H1 (cell line): ENCODE results near the gene CXCL3. TPM values are rescaled to one million over a fixed set of nuclear protein-coding genes. Genes with fewer than 3 reads are reported as not detected.

Source experiments
- CTCF ChIA-PET: fragments of 300-600 bp; sonication (Branson Sonifier 250); formaldehyde crosslinking; loops from one replicate; lab custom pipeline; 2021; ENCODE audit not compliant: partially characterized antibody; lab: Charles Lee
- POLR2A ChIA-PET: fragments of 300-600 bp; sonication (Branson Sonifier 250); formaldehyde crosslinking; loops from one replicate; lab custom pipeline; 2021; ENCODE audit warnings: inconsistent platforms; ENCODE audit not compliant: partially characterized antibody; lab: Charles Lee
- DNase-seq, 2 experiments: peaks; one replicate each; pipeline versions ENCODE4 v3.0.0 to v3.0.0-alpha.2; 2010 to 2022; ENCODE audit warnings: low spot score in 2 of 2, low read depth in 1 of 2, mixed read lengths in 1 of 2
- FAIRE-seq: peaks from 2 replicates; lab custom pipeline; 2011; peaks lifted over from hg19 to GRCh38; lab: Jason Lieb, UNC
- H2AFZ ChIP-seq: 2 replicates; pipeline ENCODE4 v1.8.1; 2012; ENCODE audit warnings: low read length, inconsistent platforms
- H2AK5ac ChIP-seq: 2 replicates; pipeline ENCODE4 v1.6.1; 2013; ENCODE audit warnings: low read depth, low read length
- H2BK120ac ChIP-seq: replicated peaks from 2 replicates; pipeline ENCODE3; 2013; ENCODE audit warnings: low read depth, low read length, inconsistent platforms
- H2BK12ac ChIP-seq: 2 replicates; pipeline ENCODE4 v1.6.1; 2013; ENCODE audit warnings: low read depth, low read length
- H2BK15ac ChIP-seq: 2 replicates; pipeline ENCODE4 v1.6.1; 2013; ENCODE audit warnings: low read length
- H2BK20ac ChIP-seq: 2 replicates; pipeline ENCODE4 v1.6.1; 2013; ENCODE audit warnings: low read length
- H2BK5ac ChIP-seq: 2 replicates; pipeline ENCODE4 v1.6.1; 2013; ENCODE audit warnings: low read depth, low read length
- H3K14ac ChIP-seq: 2 replicates; pipeline ENCODE4 v1.6.1; 2013; ENCODE audit warnings: inconsistent platforms; ENCODE audit not compliant: insufficient read length
- H3K18ac ChIP-seq: 2 replicates; pipeline ENCODE4 v1.6.1; 2013; ENCODE audit warnings: low read length; ENCODE audit errors: extremely low read depth
- H3K23ac ChIP-seq: 2 replicates; pipeline ENCODE4 v1.6.1; 2013; ENCODE audit warnings: inconsistent platforms; ENCODE audit not compliant: insufficient read length
- H3K23me2 ChIP-seq: 2 replicates; pipeline ENCODE4 v1.6.1; 2013; ENCODE audit warnings: low read depth, low read length
- H3K27ac ChIP-seq: 2 replicates; pipeline ENCODE4 v1.6.1; 2011; ENCODE audit warnings: low read depth, low read length, inconsistent platforms
- H3K27me3 ChIP-seq, 4 experiments: replicated peaks in 1 of 4; 1 replicate in 1 of 4; 2 replicates in 3 of 4; pipeline versions ENCODE4 v1.6.1 to v1.8.1; 2011 to 2013; ENCODE audit warnings: low read length in 3 of 4, mild to moderate bottlenecking in 3 of 4, inconsistent platforms in 2 of 4, mixed read lengths in 2 of 4, moderate library complexity in 1 of 4; ENCODE audit not compliant: control insufficient read depth in 3 of 4, insufficient read depth in 3 of 4; ENCODE audit errors: extremely low read depth in 1 of 4
- H3K36me3 ChIP-seq, 4 experiments: 2 replicates each; pipeline versions ENCODE4 v1.6.1 to v1.8.1; 2011 to 2013; ENCODE audit warnings: mild to moderate bottlenecking in 4 of 4, low read length in 3 of 4, moderate library complexity in 2 of 4, control low read depth in 1 of 4, inconsistent platforms in 1 of 4; ENCODE audit not compliant: insufficient read depth in 4 of 4, control insufficient read depth in 2 of 4
- H3K4ac ChIP-seq: replicated peaks from 2 replicates; pipeline ENCODE3; 2013; ENCODE audit warnings: low read length, low read depth, mixed read lengths, inconsistent platforms; ENCODE audit not compliant: insufficient read length
- H3K4me1 ChIP-seq, 4 experiments: replicated peaks in 1 of 4; 1 replicate in 1 of 4; 2 replicates in 3 of 4; pipeline versions ENCODE4 v1.6.1 to v1.8.1; 2011 to 2013; ENCODE audit warnings: low read length in 3 of 4, inconsistent platforms in 2 of 4, mixed read lengths in 1 of 4; ENCODE audit not compliant: insufficient read depth in 4 of 4, control insufficient read depth in 3 of 4
- H3K4me2 ChIP-seq, 2 experiments: 2 replicates each; pipeline versions ENCODE4 v1.6.1 to v1.8.1; 2011 to 2013; ENCODE audit warnings: low read depth in 2 of 2, low read length in 2 of 2, control low read depth in 1 of 2, inconsistent platforms in 1 of 2, mild to moderate bottlenecking in 1 of 2; ENCODE audit not compliant: insufficient read depth in 1 of 2
- H3K4me3 ChIP-seq, 4 experiments: fragments of 200-600, 300-600 bp in 1 of 4; sonication (generic), shearing (Covaris generic), sonication (Bioruptor Twin) in 1 of 4; 2 replicates each; pipeline versions ENCODE4 v1.5.1 to v1.8.1; 2011 to 2016; ENCODE audit warnings: low read length in 4 of 4, low read depth in 3 of 4, control low read depth in 2 of 4, inconsistent platforms in 2 of 4, mild to moderate bottlenecking in 2 of 4, mixed read lengths in 1 of 4, moderate library complexity in 1 of 4; ENCODE audit not compliant: insufficient read depth in 2 of 4; ENCODE audit errors: extremely low read depth in 1 of 4
- H3K56ac ChIP-seq: replicated peaks from 2 replicates; pipeline ENCODE3; 2013; ENCODE audit warnings: low read depth, mild to moderate bottlenecking, mixed read lengths, low read length, inconsistent platforms; ENCODE audit not compliant: insufficient read length
- H3K79me1 ChIP-seq: 2 replicates; pipeline ENCODE4 v1.6.1; 2013; ENCODE audit warnings: low read depth, low read length, control low read depth
- H3K79me2 ChIP-seq, 2 experiments: 2 replicates each; pipeline versions ENCODE4 v1.6.1 to v1.8.1; 2012 to 2013; ENCODE audit warnings: low read length in 2 of 2, mild to moderate bottlenecking in 2 of 2, inconsistent platforms in 1 of 2; ENCODE audit not compliant: insufficient read depth in 2 of 2, control insufficient read depth in 1 of 2
- H3K9ac ChIP-seq, 4 experiments: replicated peaks in 1 of 4; 1 replicate in 1 of 4; 2 replicates in 3 of 4; pipeline versions ENCODE4 v1.6.1 to v1.8.1; 2011 to 2013; ENCODE audit warnings: low read depth in 3 of 4, low read length in 3 of 4, control low read depth in 2 of 4, mild to moderate bottlenecking in 2 of 4, moderate library complexity in 2 of 4, inconsistent platforms in 1 of 4; ENCODE audit errors: extremely low read depth in 1 of 4
- H3K9me3 ChIP-seq, 2 experiments: 2 replicates each; pipeline versions ENCODE4 v1.6.1 to v1.8.1; 2012 to 2013; ENCODE audit warnings: mild to moderate bottlenecking in 2 of 2, moderate library complexity in 2 of 2, control low read depth in 1 of 2, inconsistent platforms in 1 of 2, low read depth in 1 of 2, low read length in 1 of 2, mixed read lengths in 1 of 2; ENCODE audit not compliant: insufficient read depth in 2 of 2
- H4K20me1 ChIP-seq, 2 experiments: replicated peaks in 1 of 2; 2 replicates each; pipeline versions ENCODE3 to v1.8.1; 2011 to 2013; ENCODE audit warnings: inconsistent platforms in 2 of 2, low read length in 2 of 2, mild to moderate bottlenecking in 1 of 2; ENCODE audit not compliant: insufficient read depth in 2 of 2, control insufficient read depth in 1 of 2
- H4K5ac ChIP-seq: 2 replicates; pipeline ENCODE4 v1.6.1; 2013; ENCODE audit warnings: low read length, low read depth, mixed read lengths, inconsistent platforms; ENCODE audit not compliant: insufficient read length
- H4K8ac ChIP-seq: 2 replicates; pipeline ENCODE4 v1.8.0; 2013; ENCODE audit warnings: mild to moderate bottlenecking, moderate library complexity, low read length, inconsistent platforms; ENCODE audit not compliant: insufficient read depth; ENCODE audit errors: extremely low read depth
- H4K91ac ChIP-seq: replicated peaks from 2 replicates; pipeline ENCODE3; 2013; ENCODE audit warnings: low read length, mixed read lengths, inconsistent platforms; ENCODE audit not compliant: insufficient read length
- POLR2AphosphoS5 ChIP-seq: IDR thresholded peaks from 2 replicates; pipeline ENCODE4 v1.6.1; 2011; ENCODE audit warnings: low read depth, low read length
- RAD21 ChIP-seq, 2 experiments: IDR thresholded peaks in 1 of 2; conservative IDR thresholded peaks in 1 of 2; 2 replicates each; pipeline ENCODE4 v1.6.1; 2011; ENCODE audit warnings: low read depth in 2 of 2, low read length in 2 of 2, improper control_type of control experiment in 1 of 2, inconsistent platforms in 1 of 2, mild to moderate bottlenecking in 1 of 2, moderate library complexity in 1 of 2
- RBBP5 ChIP-seq: IDR thresholded peaks from 2 replicates; pipeline ENCODE4 v1.7.1; 2012; ENCODE audit warnings: low read depth, mild to moderate bottlenecking, inconsistent platforms, low read length, moderate library complexity, borderline replicate concordance
- SP4 ChIP-seq: IDR thresholded peaks from 2 replicates; pipeline ENCODE4 v1.6.1; 2012; ENCODE audit warnings: low read length, inconsistent platforms
- SUZ12 ChIP-seq: fragments of 200-600 bp; sonication (generic); IDR thresholded peaks from 2 replicates; pipeline ENCODE4 v1.6.1; 2012; ENCODE audit warnings: mild to moderate bottlenecking, inconsistent platforms, low read length, moderate library complexity, mixed read lengths
- TEAD4 ChIP-seq: IDR thresholded peaks from 2 replicates; pipeline ENCODE4 v1.6.1; 2012; ENCODE audit warnings: low read depth, low read length, inconsistent platforms, mixed read lengths
- WGBS, 2 experiments: shearing (Covaris generic) in 1 of 2; methylation state at CpG; one replicate each; pipeline versions ENCODE4 v1.1.6 to v1.1.7; 2013 to 2015; ENCODE audit warnings: low lambda C conversion rate in 2 of 2, mixed read lengths in 2 of 2, inconsistent platforms in 1 of 2, low coverage in 1 of 2, missing lambda C conversion rate in 1 of 2; ENCODE audit not compliant: insufficient replicate concordance in 2 of 2, insufficient coverage in 1 of 2, insufficient read length in 1 of 2; ENCODE audit errors: extremely low coverage in 1 of 2, missing lambda C conversion rate in 1 of 2; 5-methylcytosine and 5-hydroxymethylcytosine counted together
- polyA plus RNA-seq, 7 experiments: library from polyadenylated mRNA; depleted of rRNA in 3 of 7; stranded (reverse) in 5 of 7; unstranded in 2 of 7; fragments of >200 nt in 5 of 7; fragments of 200-250 nt in 2 of 7; gene quantifications; 1 replicate in 5 of 7; 2 replicates in 1 of 7; 4 replicates in 1 of 7; pipeline versions ENCODE4 v1.2.1 to v1.2.3, GENCODE V29; 2011 to 2013; ENCODE audit warnings: missing spikeins in 2 of 7, mixed read lengths in 2 of 7
- total RNA-seq: library from RNA; stranded (reverse); fragmentation: NEBNext Ultra II Directional; extraction: Animal tissue kit (Norgen Biotek cat#: 25700); gene quantifications from 2 replicates; pipeline ENCODE4 v1.2.1, GENCODE V29; 2021

Gene CXCL3
- total and polyA plus RNA-seq, 2 of the 8 experiments (the other 6 are each of a cell fraction or from before 2014, with no cell fraction given) = 3.1 to 5.2 TPM

GRCh38 chr4:74021601-74022000 is 16.9 kb downstream of the CXCL3 start:
- Histone ChIP-seq H2AFZ (no peak overlapping the region), H4K20me1 (no peaks in the 10 kb centered on the region), H4K8ac (no peak overlapping the region), H2BK120ac (no peak overlapping the region), H3K23me2 (no peaks in the 10 kb centered on the region), H2BK20ac (no peak overlapping the region), H2BK15ac (no peak overlapping the region), H3K36me3 (no peaks in the 10 kb centered on the region), H2BK5ac (no peak overlapping the region), H3K9ac (no peak overlapping the region), H4K91ac (no peak overlapping the region), H3K18ac (no peak overlapping the region), H2AK5ac (no peak overlapping the region), H3K79me1 (no peaks in the 10 kb centered on the region), H3K23ac (no peak overlapping the region), H3K9me3 (no peaks in the 10 kb centered on the region), H4K5ac (no peak overlapping the region), H3K56ac (no peak overlapping the region), H3K4me1 (no peaks in the 10 kb centered on the region), H3K27ac (no peak overlapping the region), H3K27me3 (no peaks in the 10 kb centered on the region), H3K4ac (no peak overlapping the region), H3K4me3 (no peak overlapping the region), H3K79me2 (no peaks in the 10 kb centered on the region), H3K4me2 (no peak overlapping the region), H3K14ac (no peak overlapping the region), H2BK12ac (no peak overlapping the region)
- DNase-seq (no peak), FAIRE-seq (no peak)
- WGBS, 2 experiments = 91% methylated on average over 2 of the region's 2 CpGs; no CpG with 5 or more reads in 1 of the 2 experiments
- no peak for TF ChIP-seq POLR2AphosphoS5
- no peak for TF ChIP-seq SP4
- no peak for TF ChIP-seq SUZ12
- no peak for TF ChIP-seq TEAD4
- no peak for TF ChIP-seq RBBP5
- no peak for TF ChIP-seq RAD21 (IDR thresholded peaks at IDR 0.05 in 1 of 2, conservative IDR thresholded peaks at IDR 0.05 in 1 of 2; ENCODE audit: low read depth in 2 of 2, low read length in 2 of 2)
- ChIA-PET POLR2A (interaction anchor here (3.0 kb wide), 1 partner anchor 23 kb away, joined by 10 read pairs; the partner anchor contains the start of gene CXCL5), CTCF (interaction anchor here (0.8 kb wide), 1 partner anchor 9 kb away, joined by 4 read pairs; no protein-coding TSS in a partner anchor)
